H9 (cell line): Measurements from ENCODE around the gene PLEKHM3. TPM values are rescaled to one million over a fixed set of nuclear protein-coding genes. Genes with fewer than 3 reads are reported as not detected.

ENCODE experiments used
- DNase-seq: peaks from one replicate; pipeline ENCODE4 v3.0.0-alpha.2; 2017
- H2AFZ ChIP-seq: one replicate; pipeline ENCODE4 v1.6.1; 2013; ENCODE audit warnings: mild to moderate bottlenecking, low read length, control low read depth, moderate library complexity
- H2AK5ac ChIP-seq: 2 replicates; pipeline ENCODE4 v1.6.1; 2013; ENCODE audit warnings: low read length, control low read depth, mixed read lengths; ENCODE audit not compliant: insufficient read length
- H2BK120ac ChIP-seq: one replicate; pipeline ENCODE4 v1.6.1; 2013; ENCODE audit warnings: low read depth, mild to moderate bottlenecking, low read length, control low read depth, inconsistent platforms; ENCODE audit not compliant: poor library complexity, severe bottlenecking
- H2BK12ac ChIP-seq: 2 replicates; pipeline ENCODE4 v1.6.1; 2013; ENCODE audit warnings: low read length, control low read depth, mixed read lengths, low read depth; ENCODE audit not compliant: insufficient read length
- H2BK15ac ChIP-seq: 2 replicates; pipeline ENCODE4 v1.6.1; 2013; ENCODE audit warnings: low read depth, low read length, control low read depth
- H2BK20ac ChIP-seq: one replicate; pipeline ENCODE4 v1.6.1; 2013; ENCODE audit warnings: low read depth, mild to moderate bottlenecking, low read length, control low read depth, inconsistent platforms; ENCODE audit not compliant: poor library complexity, severe bottlenecking
- H2BK5ac ChIP-seq: 2 replicates; pipeline ENCODE4 v1.6.1; 2013; ENCODE audit warnings: low read length, control low read depth, mixed read lengths; ENCODE audit not compliant: insufficient read length
- H3K14ac ChIP-seq: 2 replicates; pipeline ENCODE4 v1.6.1; 2013; ENCODE audit warnings: low read length, control low read depth; ENCODE audit not compliant: insufficient read depth
- H3K18ac ChIP-seq: 2 replicates; pipeline ENCODE4 v1.6.1; 2013; ENCODE audit warnings: low read depth, mild to moderate bottlenecking, mixed read lengths, low read length, control low read depth; ENCODE audit not compliant: insufficient read length
- H3K23ac ChIP-seq: 2 replicates; pipeline ENCODE4 v1.6.1; 2013; ENCODE audit warnings: low read length, control low read depth, mixed read lengths, low read depth; ENCODE audit not compliant: insufficient read length
- H3K23me2 ChIP-seq: 2 replicates; pipeline ENCODE4 v1.6.1; 2013; ENCODE audit warnings: low read depth, mild to moderate bottlenecking, mixed read lengths, low read length, control low read depth; ENCODE audit not compliant: insufficient read length, poor library complexity, severe bottlenecking
- H3K27ac ChIP-seq: 2 replicates; pipeline ENCODE4 v1.5.1; 2013; ENCODE audit warnings: low read length, control low read depth, mixed read lengths, low read depth; ENCODE audit not compliant: insufficient read length
- H3K27me3 ChIP-seq: 2 replicates; pipeline ENCODE4 v1.6.1; 2013; ENCODE audit warnings: low read length, control low read depth, inconsistent platforms; ENCODE audit not compliant: insufficient read depth
- H3K4ac ChIP-seq: 2 replicates; pipeline ENCODE4 v1.6.1; 2013; ENCODE audit warnings: low read depth, mild to moderate bottlenecking, control low read depth, inconsistent platforms, low read length, moderate library complexity
- H3K4me1 ChIP-seq: 2 replicates; pipeline ENCODE4 v1.6.1; 2013; ENCODE audit warnings: low read length, control low read depth, inconsistent platforms; ENCODE audit not compliant: insufficient read depth
- H3K4me2 ChIP-seq: 2 replicates; pipeline ENCODE4 v1.6.1; 2013; ENCODE audit warnings: low read length, control low read depth, mixed read lengths; ENCODE audit not compliant: insufficient read length, insufficient read depth
- H3K56ac ChIP-seq: 2 replicates; pipeline ENCODE4 v1.6.1; 2013; ENCODE audit warnings: low read depth, mild to moderate bottlenecking, mixed read lengths, low read length, control low read depth; ENCODE audit not compliant: insufficient read length
- H3K79me1 ChIP-seq: 2 replicates; pipeline ENCODE4 v1.6.1; 2013; ENCODE audit warnings: low read depth, mild to moderate bottlenecking, moderate library complexity, low read length, control low read depth, inconsistent platforms; ENCODE audit not compliant: insufficient read depth, poor library complexity, severe bottlenecking
- H3K79me2 ChIP-seq: 2 replicates; pipeline ENCODE4 v1.6.1; 2013; ENCODE audit warnings: low read length, control low read depth, inconsistent platforms; ENCODE audit not compliant: insufficient read depth
- H3K9ac ChIP-seq: 2 replicates; pipeline ENCODE4 v1.6.1; 2013; ENCODE audit warnings: low read length, control low read depth, mixed read lengths; ENCODE audit not compliant: insufficient read length; ENCODE audit errors: extremely low read depth
- H3K9me3 ChIP-seq: one replicate; pipeline ENCODE4 v1.6.1; 2013; ENCODE audit warnings: low read depth, low read length, inconsistent platforms; ENCODE audit not compliant: control insufficient read depth
- H3T11ph ChIP-seq: one replicate; pipeline ENCODE4 v1.6.1; 2013; ENCODE audit warnings: mild to moderate bottlenecking, low read length, control low read depth, inconsistent platforms
- H4K20me1 ChIP-seq: one replicate; pipeline ENCODE4 v1.6.1; 2013; ENCODE audit not compliant: control insufficient read depth, insufficient read length, insufficient read depth
- H4K5ac ChIP-seq: 2 replicates; pipeline ENCODE4 v1.6.1; 2013; ENCODE audit warnings: low read depth, mild to moderate bottlenecking, mixed read lengths, low read length, control low read depth; ENCODE audit not compliant: insufficient read length
- H4K8ac ChIP-seq: replicated peaks from 2 replicates; pipeline ENCODE4 v1.6.1; 2013; ENCODE audit warnings: low read length, control low read depth, mixed read lengths, low read depth; ENCODE audit not compliant: insufficient read length
- H4K91ac ChIP-seq: 2 replicates; pipeline ENCODE4 v1.6.1; 2013; ENCODE audit warnings: low read depth, mild to moderate bottlenecking, moderate library complexity, mixed read lengths, low read length, control low read depth; ENCODE audit not compliant: insufficient read length
- H3K27ac Mint-ChIP-seq, 3 experiments: 2 replicates in 2 of 3; 3 replicates in 1 of 3; pipeline ENCODE4 v1.8.0; 2020 to 2021; ENCODE audit warnings: mixed read lengths in 3 of 3, mild to moderate bottlenecking in 1 of 3, moderate library complexity in 1 of 3
- H3K27me3 Mint-ChIP-seq: 2 replicates; pipeline ENCODE4 v1.8.0; 2021; ENCODE audit warnings: low read depth, mild to moderate bottlenecking, moderate library complexity, mixed read lengths
- H3K36me3 Mint-ChIP-seq, 3 experiments: 2 replicates in 2 of 3; 3 replicates in 1 of 3; pipeline ENCODE4 v1.8.0; 2020 to 2021; ENCODE audit warnings: low read depth in 3 of 3, mixed read lengths in 3 of 3; ENCODE audit not compliant: insufficient read depth in 1 of 3
- H3K4me1 Mint-ChIP-seq, 2 experiments: 2 replicates each; pipeline ENCODE4 v1.8.0; 2020; ENCODE audit warnings: mixed read lengths in 2 of 2
- H3K4me3 Mint-ChIP-seq, 2 experiments: 2 replicates in 1 of 2; 3 replicates in 1 of 2; pipeline ENCODE4 v1.8.0; 2020 to 2021; ENCODE audit warnings: mild to moderate bottlenecking in 2 of 2, mixed read lengths in 2 of 2, moderate library complexity in 1 of 2
- H3K9me3 Mint-ChIP-seq, 2 experiments: 2 replicates in 1 of 2; 3 replicates in 1 of 2; pipeline ENCODE4 v1.8.0; 2020; ENCODE audit warnings: mild to moderate bottlenecking in 2 of 2, mixed read lengths in 2 of 2, moderate library complexity in 1 of 2
- WGBS: extraction: QIAGEN DNeasy Blood & Tissue Kit; methylation state at CpG from one replicate; pipeline ENCODE4 v1.1.7; 2013; ENCODE audit warnings: missing lambda C conversion rate, low lambda C conversion rate, mixed read lengths; ENCODE audit not compliant: insufficient read length; ENCODE audit errors: extremely low coverage; 5-methylcytosine and 5-hydroxymethylcytosine counted together
- total RNA-seq: library from RNA; stranded (reverse); gene quantifications from 2 replicates; pipeline ENCODE4 v1.2.1, GENCODE V29; 2021
- TF ChIP-seq, protein P1 (sequence below): fragments of 200-600 bp; sonication (generic); conservative IDR thresholded peaks from 3 replicates; pipeline ENCODE4 v1.8.0; 2021; ENCODE audit warnings: antibody characterized with exemption, mild to moderate bottlenecking

Gene PLEKHM3
- total RNA-seq, 1 experiment from 2014 or later = 7.5 TPM

DNA sequence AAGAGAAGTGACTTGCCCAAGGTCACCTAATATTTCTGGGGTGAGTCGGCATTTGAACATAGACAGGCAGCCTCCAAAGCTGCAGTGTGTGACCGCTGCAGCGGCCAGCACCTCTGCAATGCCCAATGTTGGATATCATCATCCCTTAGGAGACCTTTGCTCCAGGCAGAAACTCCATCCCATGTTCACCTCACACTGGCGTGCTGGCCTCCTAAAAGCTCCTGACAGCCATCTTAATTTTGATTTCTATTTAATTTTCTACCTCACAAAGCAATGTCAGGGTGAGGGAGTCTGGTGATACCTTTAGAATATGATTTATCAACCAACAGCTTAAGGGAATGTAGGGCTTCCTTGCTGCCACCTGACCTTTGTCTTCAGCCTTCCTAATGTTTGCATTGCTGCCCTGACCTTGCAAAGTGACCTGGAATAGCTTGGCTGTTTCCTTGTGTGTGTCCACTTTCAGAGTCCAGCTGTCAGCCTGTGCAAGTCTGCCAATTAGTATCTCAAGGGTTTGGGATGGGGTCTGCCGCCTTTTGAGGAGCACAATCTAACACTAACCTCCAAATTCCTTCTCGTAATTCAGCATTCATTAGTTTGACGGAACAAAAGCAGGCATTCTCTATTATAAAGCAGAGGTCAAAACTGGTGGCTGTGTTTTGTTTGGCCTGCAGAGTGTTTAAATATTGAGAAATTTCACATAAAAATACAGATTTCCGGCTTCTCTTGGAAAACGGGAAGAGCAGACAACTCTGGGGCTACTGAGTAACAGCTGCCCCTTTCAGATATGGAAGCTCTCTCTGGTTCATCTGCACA, 127.6 kb downstream of the PLEKHM3 start:
- Histone ChIP-seq H3K79me1 (no peaks in the 10 kb centered on the region), H3K23ac (no peak overlapping the region), H2BK20ac (no peak overlapping the region), H3K4me1 (peaks cover 19% of the 10 kb centered on the region), H2AK5ac (no peak overlapping the region), H3K14ac (no peak overlapping the region), H3K56ac (no peak overlapping the region), H2BK5ac (no peak overlapping the region), H3K4ac (no peak overlapping the region), H3K27me3 (no peaks in the 10 kb centered on the region), H4K8ac (no peak overlapping the region), H3K18ac (no peak overlapping the region), H4K20me1 (no peaks in the 10 kb centered on the region), H3T11ph (no peak overlapping the region), H2BK12ac (no peak overlapping the region), H3K9ac (no peak overlapping the region), H2AFZ (no peak overlapping the region), H2BK15ac (no peak overlapping the region), H3K27ac (no peak overlapping the region), H4K91ac (no peak overlapping the region), H3K4me2 (no peak overlapping the region), H2BK120ac (no peak overlapping the region), H3K9me3 (no peaks in the 10 kb centered on the region), H3K79me2 (no peaks in the 10 kb centered on the region), H3K23me2 (no peaks in the 10 kb centered on the region), H4K5ac (no peak overlapping the region)
- WGBS = no CpG with 5 or more reads among the region's 9 CpGs
- Mint-ChIP-seq H3K4me1 (peaks cover 55 to 58% of the 10 kb centered on the region in 2 experiments), H3K27ac (peak overlapping the region in 2 of 3 experiments; percentile 86 to 87; a peak in 3 of 7 replicates), H3K4me3 (no peak overlapping the region), H3K27me3 (no peaks in the 10 kb centered on the region), H3K9me3 (no peaks in the 10 kb centered on the region; a peak in 1 of 5 replicates), H3K36me3 (peaks cover 0 to 4% (median 0%) of the 10 kb centered on the region in 3 experiments; a peak in 2 of 7 replicates)
- DNase-seq = no peak
- TF ChIP-seq, protein P1, sequence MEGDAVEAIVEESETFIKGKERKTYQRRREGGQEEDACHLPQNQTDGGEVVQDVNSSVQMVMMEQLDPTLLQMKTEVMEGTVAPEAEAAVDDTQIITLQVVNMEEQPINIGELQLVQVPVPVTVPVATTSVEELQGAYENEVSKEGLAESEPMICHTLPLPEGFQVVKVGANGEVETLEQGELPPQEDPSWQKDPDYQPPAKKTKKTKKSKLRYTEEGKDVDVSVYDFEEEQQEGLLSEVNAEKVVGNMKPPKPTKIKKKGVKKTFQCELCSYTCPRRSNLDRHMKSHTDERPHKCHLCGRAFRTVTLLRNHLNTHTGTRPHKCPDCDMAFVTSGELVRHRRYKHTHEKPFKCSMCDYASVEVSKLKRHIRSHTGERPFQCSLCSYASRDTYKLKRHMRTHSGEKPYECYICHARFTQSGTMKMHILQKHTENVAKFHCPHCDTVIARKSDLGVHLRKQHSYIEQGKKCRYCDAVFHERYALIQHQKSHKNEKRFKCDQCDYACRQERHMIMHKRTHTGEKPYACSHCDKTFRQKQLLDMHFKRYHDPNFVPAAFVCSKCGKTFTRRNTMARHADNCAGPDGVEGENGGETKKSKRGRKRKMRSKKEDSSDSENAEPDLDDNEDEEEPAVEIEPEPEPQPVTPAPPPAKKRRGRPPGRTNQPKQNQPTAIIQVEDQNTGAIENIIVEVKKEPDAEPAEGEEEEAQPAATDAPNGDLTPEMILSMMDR = no peak
